Measurements from ENCODE around the gene DDX1.

DDX1 gene

GRCh38 chr2:15613736-15614429 lies 22.2 kb downstream of the DDX1 start:
- Histone ChIP-seq H3K36me3 (ENCODE audit: insufficient read depth, low read length) (peaks cover 55% of the 10 kb centered on the region), H3K9me3 (replicated peaks; ENCODE audit: low read length) (no peaks in the 10 kb centered on the region), H3K9ac (ENCODE audit: low read depth, low read length) (no peak overlapping the region), H3K27me3 (ENCODE audit: control insufficient read depth, insufficient read depth, low read length) (no peaks in the 10 kb centered on the region), H3K4me2 (ENCODE audit: low read length) (no peak overlapping the region), H3K4me1 (ENCODE audit: control insufficient read depth, insufficient read depth, low read length) (peaks cover 7% of the 10 kb centered on the region), H3K4me3 (ENCODE audit: low read length) (no peak overlapping the region)

GRCh38 chr2:15614545-15615300 lies 23.1 kb downstream of the DDX1 start:
- Histone ChIP-seq H3K4me1 (ENCODE audit: control insufficient read depth, insufficient read depth, low read length) (peaks cover 7% of the 10 kb centered on the region), H3K36me3 (ENCODE audit: insufficient read depth, low read length) (peaks cover 53% of the 10 kb centered on the region), H3K9me3 (replicated peaks; ENCODE audit: low read length) (no peaks in the 10 kb centered on the region), H3K27me3 (ENCODE audit: control insufficient read depth, insufficient read depth, low read length) (no peaks in the 10 kb centered on the region), H3K9ac (ENCODE audit: low read depth, low read length) (no peak overlapping the region), H3K4me3 (ENCODE audit: low read length) (no peak overlapping the region), H3K4me2 (ENCODE audit: low read length) (no peak overlapping the region)

- Histone ChIP-seq H3K4me3 (ENCODE audit: low read length) (no peak overlapping the region), H3K4me2 (ENCODE audit: low read length) (no peak overlapping the region), H3K27me3 (ENCODE audit: control insufficient read depth, insufficient read depth, low read length) (no peaks in the 10 kb centered on the region), H3K9ac (ENCODE audit: low read depth, low read length) (no peak overlapping the region), H3K9me3 (replicated peaks; ENCODE audit: low read length) (no peaks in the 10 kb centered on the region), H3K36me3 (ENCODE audit: insufficient read depth, low read length) (peaks cover 53% of the 10 kb centered on the region), H3K4me1 (ENCODE audit: control insufficient read depth, insufficient read depth, low read length) (peaks cover 7% of the 10 kb centered on the region)
Observed at GRCh38 chr2:15615301-15615920, 23.7 kb downstream of the DDX1 start.

DNA sequence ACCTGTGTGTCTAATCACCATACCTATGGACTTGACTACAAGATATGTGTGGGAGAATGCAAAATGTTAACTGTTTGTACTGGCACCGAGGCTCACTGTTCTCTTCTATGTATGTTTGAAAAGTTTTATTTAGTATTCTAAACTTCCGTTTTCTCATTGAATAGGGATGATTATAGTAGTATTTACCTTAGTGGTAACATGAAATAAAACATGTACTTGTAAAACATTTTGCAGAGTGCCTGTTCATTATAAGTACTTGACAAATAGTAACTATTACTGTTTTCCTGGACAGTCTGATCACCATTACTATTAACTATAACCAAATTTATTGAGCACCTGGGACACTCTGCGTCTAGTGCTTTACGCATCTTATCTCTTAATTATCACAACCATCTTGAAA lies 24.8 kb downstream of the DDX1 start:
- no peak overlapping the region for H3K9ac ChIP-seq (ENCODE audit: low read depth, low read length)
- H3K4me3 ChIP-seq (ENCODE audit: low read length) = no peak overlapping the region
- peaks cover 7% of the 10 kb centered on the region for H3K4me1 ChIP-seq (ENCODE audit: control insufficient read depth, insufficient read depth, low read length)
- H3K4me2 ChIP-seq (ENCODE audit: low read length) = no peak overlapping the region
- peaks cover 61% of the 10 kb centered on the region for H3K36me3 ChIP-seq (ENCODE audit: insufficient read depth, low read length)
- H3K27me3 ChIP-seq (ENCODE audit: control insufficient read depth, insufficient read depth, low read length) = no peaks in the 10 kb centered on the region
- no peaks in the 10 kb centered on the region for H3K9me3 ChIP-seq (replicated peaks; ENCODE audit: low read length)

GRCh38 chr2:15616850-15617777 lies 25.4 kb downstream of the DDX1 start:
- peaks cover 68% of the 10 kb centered on the region for H3K36me3 ChIP-seq (ENCODE audit: insufficient read depth, low read length)
- no peaks in the 10 kb centered on the region for H3K9me3 ChIP-seq (replicated peaks; ENCODE audit: low read length)
- no peak overlapping the region for H3K4me2 ChIP-seq (ENCODE audit: low read length)
- H3K27me3 ChIP-seq (ENCODE audit: control insufficient read depth, insufficient read depth, low read length) = no peaks in the 10 kb centered on the region
- no peak overlapping the region for H3K4me3 ChIP-seq (ENCODE audit: low read length)
- peaks cover 7% of the 10 kb centered on the region for H3K4me1 ChIP-seq (ENCODE audit: control insufficient read depth, insufficient read depth, low read length)
- no peak overlapping the region for H3K9ac ChIP-seq (ENCODE audit: low read depth, low read length)

DNA sequence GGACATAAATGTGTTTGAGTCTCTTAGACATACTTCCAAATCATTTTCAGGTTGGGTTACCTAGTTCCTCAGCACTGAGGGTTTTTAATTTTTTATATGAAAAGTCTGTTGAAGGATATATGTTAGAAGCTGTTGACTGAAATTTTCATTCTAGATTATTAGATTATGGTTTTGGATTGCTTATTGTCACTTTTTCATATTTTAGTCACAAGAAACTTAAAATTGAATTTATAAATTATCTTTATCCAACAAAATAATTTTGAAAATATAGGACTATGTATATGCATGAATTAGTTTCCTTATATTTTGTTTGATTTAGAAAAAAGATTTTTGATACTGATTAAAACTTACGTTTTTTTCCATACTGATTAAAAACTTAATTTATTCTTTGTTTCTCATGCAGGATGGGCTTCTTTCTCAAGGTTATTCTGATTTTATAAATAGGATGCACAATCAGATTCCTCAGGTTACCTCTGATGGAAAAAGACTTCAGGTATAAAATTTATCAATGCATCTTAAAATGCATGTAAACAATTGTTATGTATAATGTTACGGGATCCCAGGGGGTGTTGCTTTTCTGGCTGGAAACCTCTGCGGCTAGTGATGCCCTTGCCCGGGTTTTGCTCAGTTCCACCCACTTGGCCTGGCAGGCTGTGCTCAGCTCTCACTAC lies 26.2 kb downstream of the DDX1 start:
- Histone ChIP-seq H3K4me3 (ENCODE audit: low read length) (no peak overlapping the region), H3K9me3 (replicated peaks; ENCODE audit: low read length) (no peaks in the 10 kb centered on the region), H3K36me3 (ENCODE audit: insufficient read depth, low read length) (peaks cover 76% of the 10 kb centered on the region), H3K4me1 (ENCODE audit: control insufficient read depth, insufficient read depth, low read length) (peaks cover 7% of the 10 kb centered on the region), H3K9ac (ENCODE audit: low read depth, low read length) (no peak overlapping the region), H3K4me2 (ENCODE audit: low read length) (no peak overlapping the region), H3K27me3 (ENCODE audit: control insufficient read depth, insufficient read depth, low read length) (no peaks in the 10 kb centered on the region)

DNA sequence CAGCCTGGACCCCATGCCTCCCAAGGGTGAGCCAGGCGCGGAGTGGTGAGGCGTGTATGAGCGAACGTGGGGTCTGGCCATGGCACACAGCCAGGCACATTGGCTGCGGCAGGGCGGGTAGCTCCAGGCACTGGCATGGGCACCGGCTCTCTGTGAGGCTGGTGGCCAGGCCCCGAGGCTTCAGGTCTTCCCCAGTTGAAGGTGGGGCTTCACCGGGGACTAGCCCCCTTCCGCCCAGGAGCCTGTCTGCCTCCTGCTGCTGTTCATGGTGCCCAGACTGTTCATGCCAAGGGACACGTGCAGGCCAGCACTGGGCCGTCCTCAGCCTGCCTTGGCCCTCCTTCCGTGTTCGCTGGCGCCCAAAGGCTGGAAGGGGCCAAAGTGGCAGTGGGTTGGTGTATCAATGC lies 26.8 kb downstream of the DDX1 start:
- H3K27me3 ChIP-seq (ENCODE audit: control insufficient read depth, insufficient read depth, low read length) = no peaks in the 10 kb centered on the region
- H3K4me2 ChIP-seq (ENCODE audit: low read length) = no peak overlapping the region
- peaks cover 7% of the 10 kb centered on the region for H3K4me1 ChIP-seq (ENCODE audit: control insufficient read depth, insufficient read depth, low read length)
- no peaks in the 10 kb centered on the region for H3K9me3 ChIP-seq (replicated peaks; ENCODE audit: low read length)
- no peak overlapping the region for H3K4me3 ChIP-seq (ENCODE audit: low read length)
- H3K9ac ChIP-seq (ENCODE audit: low read depth, low read length) = no peak overlapping the region
- H3K36me3 ChIP-seq (ENCODE audit: insufficient read depth, low read length) = peaks cover 77% of the 10 kb centered on the region

DNA sequence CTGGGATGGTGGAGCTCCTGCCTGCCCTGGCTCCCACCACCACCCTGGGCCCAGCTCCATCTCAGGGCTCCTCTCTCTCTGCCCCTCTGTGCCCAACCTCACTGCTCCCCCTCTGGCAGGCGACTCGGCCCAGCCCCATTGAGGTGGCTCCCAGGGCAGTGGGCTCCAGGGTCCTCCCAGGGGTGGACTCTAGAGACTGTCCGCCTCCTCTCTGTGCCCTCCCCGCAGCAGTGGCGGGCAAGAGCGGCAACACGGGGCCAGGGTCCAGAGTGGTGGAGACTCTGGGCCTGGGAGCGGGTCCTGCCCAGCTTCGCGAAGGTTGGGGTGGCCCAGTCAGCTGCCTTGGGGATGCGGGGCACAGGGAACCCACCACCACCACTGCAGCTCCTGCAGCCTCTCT lies 27.4 kb downstream of the DDX1 start:
- H3K27me3 ChIP-seq (ENCODE audit: control insufficient read depth, insufficient read depth, low read length) = no peaks in the 10 kb centered on the region
- peaks cover 82% of the 10 kb centered on the region for H3K36me3 ChIP-seq (ENCODE audit: insufficient read depth, low read length)
- peaks cover 7% of the 10 kb centered on the region for H3K4me1 ChIP-seq (ENCODE audit: control insufficient read depth, insufficient read depth, low read length)
- H3K9me3 ChIP-seq (replicated peaks; ENCODE audit: low read length) = no peaks in the 10 kb centered on the region
- H3K9ac ChIP-seq (ENCODE audit: low read depth, low read length) = no peak overlapping the region
- no peak overlapping the region for H3K4me2 ChIP-seq (ENCODE audit: low read length)
- no peak overlapping the region for H3K4me3 ChIP-seq (ENCODE audit: low read length)

GRCh38 chr2:15619510-15619909 lies 27.8 kb downstream of the DDX1 start:
- Histone ChIP-seq H3K4me1 (ENCODE audit: control insufficient read depth, insufficient read depth, low read length) (peaks cover 7% of the 10 kb centered on the region), H3K9me3 (replicated peaks; ENCODE audit: low read length) (no peaks in the 10 kb centered on the region), H3K4me2 (ENCODE audit: low read length) (no peak overlapping the region), H3K27me3 (ENCODE audit: control insufficient read depth, insufficient read depth, low read length) (no peaks in the 10 kb centered on the region), H3K9ac (ENCODE audit: low read depth, low read length) (no peak overlapping the region), H3K4me3 (ENCODE audit: low read length) (no peak overlapping the region), H3K36me3 (ENCODE audit: insufficient read depth, low read length) (peaks cover 86% of the 10 kb centered on the region)

- H3K4me1 ChIP-seq (ENCODE audit: control insufficient read depth, insufficient read depth, low read length) = peaks cover 5% of the 10 kb centered on the region
- no peaks in the 10 kb centered on the region for H3K9me3 ChIP-seq (replicated peaks; ENCODE audit: low read length)
- no peak overlapping the region for H3K9ac ChIP-seq (ENCODE audit: low read depth, low read length)
- peaks cover 88% of the 10 kb centered on the region for H3K36me3 ChIP-seq (ENCODE audit: insufficient read depth, low read length)
- H3K27me3 ChIP-seq (ENCODE audit: control insufficient read depth, insufficient read depth, low read length) = no peaks in the 10 kb centered on the region
- no peak overlapping the region for H3K4me2 ChIP-seq (ENCODE audit: low read length)
- no peak overlapping the region for H3K4me3 ChIP-seq (ENCODE audit: low read length)
Observed at GRCh38 chr2:15619938-15620337, 28.3 kb downstream of the DDX1 start.

All from skeletal muscle satellite cell (primary cell).